ENCODE results near the gene NR1I2.

NR1I2 gene

DNA sequence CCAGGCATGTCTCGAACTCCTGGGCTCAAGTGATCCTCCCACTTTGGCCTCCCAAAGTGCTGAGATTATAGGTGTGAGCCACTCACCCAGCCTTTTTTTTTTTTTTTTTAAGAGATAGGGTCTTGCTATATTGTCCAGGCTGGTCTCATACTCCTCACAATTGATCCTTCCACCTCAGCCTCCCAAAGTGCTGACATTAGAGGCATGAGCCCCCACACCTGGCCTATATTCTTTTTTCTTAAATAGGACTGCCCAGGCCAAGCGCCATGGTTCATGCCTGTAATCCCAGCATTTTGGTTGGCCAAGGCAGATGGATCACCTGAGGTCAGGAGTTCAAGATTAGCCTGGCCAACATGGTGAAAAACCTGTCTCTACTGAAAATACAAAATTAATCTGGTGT, 12.5 kb downstream of the NR1I2 start:
- no peak for TF ChIP-seq POLR2A (IDR thresholded peaks at IDR 0.05; ENCODE audit: low read depth, low read length)
- DNase-seq (ENCODE audit: insufficient read length, low spot score) (no peak), FAIRE-seq (no peak)

DNA sequence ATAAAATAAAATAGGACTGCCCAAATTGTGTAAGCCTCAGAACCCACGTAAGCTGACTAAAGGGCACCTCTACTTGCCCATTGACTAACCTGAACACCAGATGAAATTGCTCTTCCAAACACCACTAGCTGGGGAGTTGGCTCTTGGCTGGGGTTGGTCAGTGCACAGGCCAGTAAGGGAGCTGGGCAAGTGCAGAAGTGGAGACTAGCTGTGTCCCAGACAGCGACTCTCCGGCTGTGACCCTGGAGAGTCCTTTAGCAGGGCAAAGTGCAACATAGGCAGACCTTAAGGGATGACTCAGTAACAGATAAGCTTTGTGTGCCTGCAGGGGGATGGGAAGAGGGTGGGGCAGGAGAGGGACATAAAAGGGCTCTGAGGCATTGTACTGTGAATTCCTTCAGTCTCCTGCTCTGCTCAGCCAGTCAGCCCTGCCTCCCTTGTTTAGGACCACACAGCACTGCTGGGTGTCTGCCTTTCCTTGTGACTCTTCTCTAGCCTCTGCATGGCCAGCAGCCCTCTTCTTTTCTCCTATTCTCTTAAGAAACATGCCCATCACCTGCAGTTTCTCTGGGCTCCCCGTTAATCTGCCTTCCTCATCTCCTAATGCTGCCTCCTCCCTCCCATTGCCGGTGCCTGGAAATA, 13.2 kb downstream of the NR1I2 start:
- TF ChIP-seq POLR2A (IDR thresholded peaks at IDR 0.05; ENCODE audit: low read depth, low read length) = no peak
- peak; percentile 11 for FAIRE-seq
- peak; percentile 30 for DNase-seq (ENCODE audit: insufficient read length, low spot score)

DNA sequence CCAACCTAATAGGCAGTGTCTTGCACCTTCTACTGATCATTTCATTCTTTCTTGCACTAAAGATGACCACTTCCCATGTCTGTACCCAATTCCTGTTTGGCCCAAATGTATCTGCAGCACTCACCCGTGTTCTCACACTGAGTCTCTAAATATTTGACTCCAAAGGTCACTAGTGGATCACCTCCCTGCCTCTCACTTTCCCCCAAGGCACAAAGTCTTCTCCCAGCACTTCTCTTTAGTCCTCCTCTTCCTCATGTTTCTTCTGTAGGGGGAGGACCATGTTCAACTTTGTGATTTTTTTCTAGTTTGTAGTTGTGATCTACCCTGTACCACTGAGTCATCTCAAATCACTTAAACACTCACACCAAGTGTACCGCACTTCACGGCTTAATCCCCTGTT, 13.9 kb downstream of the NR1I2 start:
- DNase-seq (ENCODE audit: insufficient read length, low spot score) (no peak), FAIRE-seq (no peak)
- TF ChIP-seq POLR2A (IDR thresholded peaks at IDR 0.05; ENCODE audit: low read depth, low read length) = no peak

DNA sequence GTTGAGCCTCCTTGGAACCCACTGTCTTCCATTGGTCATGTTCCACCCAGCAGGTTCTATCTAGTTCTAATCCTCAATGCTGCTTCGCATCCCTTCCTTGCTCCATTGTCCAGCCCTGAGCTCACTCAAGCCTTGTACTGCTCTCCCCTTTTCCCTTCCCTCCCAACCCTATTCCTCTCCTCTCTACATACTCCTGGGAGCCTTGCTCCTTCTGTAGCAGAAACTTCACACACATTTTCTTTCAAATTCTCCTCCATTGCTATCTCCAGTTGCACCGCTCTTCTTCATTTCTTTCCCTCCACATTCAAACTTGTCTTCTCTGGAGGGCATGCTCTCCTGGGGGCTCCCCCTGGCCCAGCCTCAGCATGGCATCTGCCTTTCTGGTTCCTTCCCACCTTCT, 14.5 kb downstream of the NR1I2 start:
- TF ChIP-seq POLR2A (IDR thresholded peaks at IDR 0.05; ENCODE audit: low read depth, low read length) = no peak
- no peak for FAIRE-seq
- no peak for DNase-seq (ENCODE audit: insufficient read length, low spot score)

DNA sequence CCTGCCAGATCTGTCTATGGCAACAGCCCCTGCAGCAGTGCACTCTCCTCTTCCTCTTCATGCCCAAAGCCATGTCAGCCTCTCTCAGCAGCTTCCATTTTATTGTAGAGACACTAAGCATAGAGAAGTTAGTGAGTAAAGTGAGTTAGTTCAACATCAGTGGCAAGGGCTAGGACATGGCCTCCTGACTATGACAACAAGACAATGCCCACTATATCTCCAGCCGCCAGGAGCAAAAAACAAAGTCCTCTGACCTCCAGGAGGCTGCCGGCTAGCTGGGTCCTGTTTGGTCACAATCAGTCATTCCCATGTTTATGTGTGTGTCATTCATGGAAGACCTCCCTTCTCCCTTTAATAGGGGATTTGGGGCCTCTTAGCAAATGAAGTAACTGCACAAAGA, 14.9 kb downstream of the NR1I2 start:
- FAIRE-seq = no peak
- DNase-seq (ENCODE audit: insufficient read length, low spot score) = no peak
- TF ChIP-seq POLR2A (IDR thresholded peaks at IDR 0.05; ENCODE audit: low read depth, low read length) = no peak

DNA sequence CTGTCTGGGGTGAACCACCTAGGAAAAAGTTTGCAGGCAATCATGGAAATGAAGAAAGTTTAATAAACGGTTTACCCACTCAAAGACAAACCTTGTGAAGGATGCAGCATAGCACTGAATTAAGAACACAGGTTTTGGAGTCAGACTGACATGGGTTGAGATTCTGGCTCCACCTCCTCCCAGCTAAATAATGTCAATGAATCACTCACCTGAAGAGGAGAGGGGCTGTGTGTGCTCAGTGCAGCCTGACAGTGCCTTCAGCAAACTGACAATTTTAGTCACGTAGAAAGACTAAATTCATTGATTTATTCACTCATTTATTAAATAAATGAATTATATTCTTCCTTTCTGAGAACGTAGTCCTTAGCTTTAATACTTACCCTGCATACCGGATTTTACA, 18.9 kb downstream of the NR1I2 start:
- no peak for DNase-seq (ENCODE audit: insufficient read length, low spot score)
- no peak for FAIRE-seq
- TF ChIP-seq POLR2A (IDR thresholded peaks at IDR 0.05; ENCODE audit: low read depth, low read length) = no peak

DNA sequence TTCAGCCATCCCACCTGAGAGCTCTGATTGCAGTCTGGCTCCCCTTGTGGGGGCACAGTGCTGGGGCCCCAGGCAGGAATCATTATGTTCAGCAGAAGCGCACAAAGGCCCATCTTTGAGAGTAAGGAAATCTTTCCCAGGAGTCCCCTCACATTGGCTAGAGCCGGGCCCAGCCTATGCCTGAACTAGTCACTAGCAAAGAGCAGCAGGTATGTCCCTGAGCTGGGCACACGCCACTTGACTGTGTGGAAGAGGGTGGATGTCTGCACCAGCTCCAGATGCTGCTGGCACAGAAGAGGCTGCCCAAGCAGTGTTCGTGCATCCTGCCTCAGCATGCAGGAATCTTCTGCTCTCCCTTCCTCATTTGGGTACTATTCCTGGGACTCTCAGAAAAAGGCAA, 26.3 kb downstream of the NR1I2 start:
- TF ChIP-seq POLR2A (IDR thresholded peaks at IDR 0.05; ENCODE audit: low read depth, low read length) = no peak
- no peak for FAIRE-seq
- no peak for DNase-seq (ENCODE audit: insufficient read length, low spot score)

DNA sequence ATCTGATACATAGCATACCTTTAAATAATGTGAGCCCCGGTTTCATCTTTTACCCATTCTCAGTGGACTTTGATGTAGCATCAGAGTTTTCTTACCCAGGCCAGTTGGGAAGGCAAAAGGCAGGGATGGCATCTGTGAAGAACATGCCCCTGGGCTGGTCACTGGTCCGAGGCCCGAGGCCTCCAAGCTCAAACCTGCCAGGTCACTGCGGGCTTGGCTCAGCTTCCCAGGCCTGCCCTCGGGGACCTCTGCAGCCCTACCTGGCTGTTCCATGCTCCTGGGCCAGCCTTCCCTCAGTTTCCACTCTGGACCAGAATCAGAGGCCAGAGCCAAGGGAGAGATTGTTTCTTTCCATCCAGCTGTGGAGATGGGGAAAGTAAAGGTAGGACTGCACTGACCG, 26.9 kb downstream of the NR1I2 start:
- no peak for TF ChIP-seq POLR2A (IDR thresholded peaks at IDR 0.05; ENCODE audit: low read depth, low read length)
- no peak for DNase-seq (ENCODE audit: insufficient read length, low spot score)
- FAIRE-seq = no peak

DNA sequence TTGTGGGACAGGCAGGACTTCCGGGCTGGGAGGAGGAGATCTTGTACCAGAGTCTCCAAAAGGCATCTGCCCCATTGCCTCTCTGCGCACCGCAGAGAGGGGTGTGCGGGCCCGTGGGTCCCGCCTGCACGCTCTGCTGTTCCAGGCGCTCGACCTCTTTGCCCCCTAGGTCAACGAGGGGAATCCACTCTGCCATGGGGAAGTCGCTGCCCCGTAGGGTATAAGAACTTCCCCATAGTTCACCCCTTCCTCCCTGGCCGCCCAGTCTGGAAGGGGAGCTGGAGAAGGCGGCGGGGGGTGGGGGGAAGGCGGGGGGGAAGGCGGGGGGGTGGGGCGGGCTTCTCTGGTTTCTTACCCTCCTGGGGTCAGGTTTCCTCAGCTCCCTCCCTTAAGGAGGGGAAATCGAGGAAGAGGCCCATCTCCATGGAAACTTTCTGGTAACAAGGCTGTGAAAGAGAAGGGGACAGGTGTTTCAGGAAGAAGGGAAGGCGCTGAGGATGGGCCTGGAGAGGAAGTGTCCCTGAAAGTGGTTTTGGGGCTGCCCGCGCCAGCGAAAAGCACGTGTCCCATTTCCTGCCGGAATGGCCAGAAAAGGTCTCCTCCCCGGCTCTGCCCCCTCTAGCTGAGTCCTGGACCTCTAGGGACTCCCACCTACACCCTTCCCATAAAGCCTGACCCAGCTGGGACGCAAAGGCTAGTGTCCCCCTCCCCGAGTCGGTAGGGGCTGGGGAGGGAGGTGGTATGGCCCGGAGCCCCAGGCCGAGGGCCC, 27.5 kb downstream of the NR1I2 start:
- no peak for TF ChIP-seq POLR2A (IDR thresholded peaks at IDR 0.05; ENCODE audit: low read depth, low read length)
- FAIRE-seq (no peak), DNase-seq (ENCODE audit: insufficient read length, low spot score) (no peak)

DNA sequence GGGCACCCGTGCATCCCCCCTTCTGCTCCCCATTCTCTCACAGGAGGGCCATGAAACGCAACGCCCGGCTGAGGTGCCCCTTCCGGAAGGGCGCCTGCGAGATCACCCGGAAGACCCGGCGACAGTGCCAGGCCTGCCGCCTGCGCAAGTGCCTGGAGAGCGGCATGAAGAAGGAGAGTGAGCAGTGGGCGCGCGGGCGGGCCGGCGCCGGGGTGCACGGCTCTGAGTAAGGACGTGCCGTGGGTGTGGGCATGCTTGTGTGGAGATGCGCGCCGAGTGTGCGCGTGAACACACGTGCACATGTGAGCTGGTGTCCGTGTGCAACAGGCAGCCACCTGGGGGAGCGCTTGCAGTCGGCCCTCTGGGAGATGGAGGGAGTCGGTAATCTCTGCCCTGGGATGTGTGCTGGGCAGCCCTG, 28.1 kb downstream of the NR1I2 start:
- no peak for DNase-seq (ENCODE audit: insufficient read length, low spot score)
- no peak for FAIRE-seq
- no peak for TF ChIP-seq POLR2A (IDR thresholded peaks at IDR 0.05; ENCODE audit: low read depth, low read length)

DNA sequence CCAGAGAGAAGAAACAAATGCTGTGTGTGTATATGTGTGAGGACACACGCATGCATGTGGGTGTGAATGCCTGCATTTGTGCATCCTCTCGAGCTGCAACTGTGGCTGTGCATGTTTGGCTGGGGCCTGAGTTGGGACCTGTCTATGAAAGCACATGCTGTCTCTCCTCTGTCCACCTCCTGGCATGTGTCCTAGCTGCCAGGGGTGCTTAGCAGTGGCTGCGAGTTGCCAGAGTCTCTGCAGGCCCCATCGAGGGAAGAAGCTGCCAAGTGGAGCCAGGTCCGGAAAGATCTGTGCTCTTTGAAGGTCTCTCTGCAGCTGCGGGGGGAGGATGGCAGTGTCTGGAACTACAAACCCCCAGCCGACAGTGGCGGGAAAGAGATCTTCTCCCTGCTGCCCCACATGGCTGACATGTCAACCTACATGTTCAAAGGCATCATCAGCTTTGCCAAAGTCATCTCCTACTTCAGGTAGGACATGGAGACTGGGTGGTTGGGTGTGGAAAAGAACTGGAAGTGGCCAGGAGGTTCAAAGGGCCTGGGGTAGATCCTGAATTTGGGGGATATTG, 30.7 kb downstream of the NR1I2 start:
- DNase-seq (ENCODE audit: insufficient read length, low spot score) (no peak), FAIRE-seq (no peak)
- TF ChIP-seq POLR2A (IDR thresholded peaks at IDR 0.05; ENCODE audit: low read depth, low read length) = no peak

DNA sequence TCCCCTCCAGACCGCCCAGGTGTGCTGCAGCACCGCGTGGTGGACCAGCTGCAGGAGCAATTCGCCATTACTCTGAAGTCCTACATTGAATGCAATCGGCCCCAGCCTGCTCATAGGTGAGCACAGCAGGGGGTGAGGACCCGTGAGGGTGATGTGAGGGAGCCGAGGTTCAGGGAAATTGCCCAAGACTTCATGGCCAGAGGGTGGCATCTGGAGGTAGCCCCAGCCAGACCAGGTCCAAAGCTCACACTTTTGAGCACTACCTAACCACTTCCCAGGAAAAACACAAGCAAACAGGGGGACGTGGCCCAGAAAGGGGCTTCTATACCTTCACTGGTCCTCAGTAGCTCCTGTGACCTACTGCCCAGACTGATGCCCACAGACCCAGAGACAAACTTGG, 33.8 kb downstream of the NR1I2 start:
- no peak for FAIRE-seq
- DNase-seq (ENCODE audit: insufficient read length, low spot score) = no peak
- no peak for TF ChIP-seq POLR2A (IDR thresholded peaks at IDR 0.05; ENCODE audit: low read depth, low read length)

DNA sequence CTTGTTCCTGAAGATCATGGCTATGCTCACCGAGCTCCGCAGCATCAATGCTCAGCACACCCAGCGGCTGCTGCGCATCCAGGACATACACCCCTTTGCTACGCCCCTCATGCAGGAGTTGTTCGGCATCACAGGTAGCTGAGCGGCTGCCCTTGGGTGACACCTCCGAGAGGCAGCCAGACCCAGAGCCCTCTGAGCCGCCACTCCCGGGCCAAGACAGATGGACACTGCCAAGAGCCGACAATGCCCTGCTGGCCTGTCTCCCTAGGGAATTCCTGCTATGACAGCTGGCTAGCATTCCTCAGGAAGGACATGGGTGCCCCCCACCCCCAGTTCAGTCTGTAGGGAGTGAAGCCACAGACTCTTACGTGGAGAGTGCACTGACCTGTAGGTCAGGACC, 35.2 kb downstream of the NR1I2 start:
- DNase-seq (ENCODE audit: insufficient read length, low spot score) (no peak), FAIRE-seq (no peak)
- no peak for TF ChIP-seq POLR2A (IDR thresholded peaks at IDR 0.05; ENCODE audit: low read depth, low read length)

DNA sequence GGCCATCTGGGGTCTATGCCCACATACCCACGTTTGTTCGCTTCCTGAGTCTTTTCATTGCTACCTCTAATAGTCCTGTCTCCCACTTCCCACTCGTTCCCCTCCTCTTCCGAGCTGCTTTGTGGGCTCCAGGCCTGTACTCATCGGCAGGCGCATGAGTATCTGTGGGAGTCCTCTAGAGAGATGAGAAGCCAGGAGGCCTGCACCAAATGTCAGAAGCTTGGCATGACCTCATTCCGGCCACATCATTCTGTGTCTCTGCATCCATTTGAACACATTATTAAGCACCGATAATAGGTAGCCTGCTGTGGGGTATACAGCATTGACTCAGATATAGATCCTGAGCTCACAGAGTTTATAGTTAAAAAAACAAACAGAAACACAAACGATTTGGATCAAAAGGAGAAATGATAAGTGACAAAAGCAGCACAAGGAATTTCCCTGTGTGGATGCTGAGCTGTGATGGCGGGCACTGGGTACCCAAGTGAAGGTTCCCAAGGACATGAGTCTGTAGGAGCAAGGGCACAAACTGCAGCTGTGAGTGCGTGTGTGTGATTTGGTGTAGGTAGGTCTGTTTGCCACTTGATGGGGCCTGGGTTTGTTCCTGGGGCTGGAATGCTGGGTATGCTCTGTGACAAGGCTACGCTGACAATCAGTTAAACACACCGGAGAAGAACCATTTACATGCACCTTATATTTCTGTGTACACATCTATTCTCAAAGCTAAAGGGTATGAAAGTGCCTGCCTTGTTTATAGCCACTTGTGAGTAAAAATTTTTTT, 35.9 kb downstream of the NR1I2 start:
- no peak for TF ChIP-seq POLR2A (IDR thresholded peaks at IDR 0.05; ENCODE audit: low read depth, low read length)
- DNase-seq (ENCODE audit: insufficient read length, low spot score) (no peak), FAIRE-seq (no peak)
